ENCODE data around the gene IFNAR1.

GRCh38 chr21:33334191-33334590 is 9.4 kb downstream of the IFNAR1 start:
- TF ChIP-seq CTCF (IDR thresholded peaks at IDR 0.05; ENCODE audit: extremely low read depth in 1 of 2, insufficient read depth in 1 of 2, low read depth in 1 of 2, low read length in 2 of 2) (no peak), EZH2 (IDR thresholded peaks at IDR 0.05; ENCODE audit: borderline replicate concordance, low read depth, low read length, severe bottlenecking) (no peak), POLR2A (IDR thresholded peaks at IDR 0.05; ENCODE audit: low read depth, low read length) (no peak), POLR2AphosphoS5 (IDR thresholded peaks at IDR 0.05; ENCODE audit: insufficient read depth, low read depth, low read length) (no peak), JUN (IDR thresholded peaks at IDR 0.05; ENCODE audit: borderline replicate concordance, insufficient read depth, insufficient read length, low read depth) (no peak), MAX (IDR thresholded peaks at IDR 0.05; ENCODE audit: insufficient read depth, insufficient read length) (no peak), GATA2 (IDR thresholded peaks at IDR 0.05; ENCODE audit: insufficient read depth, insufficient read length, low read depth, low read length) (no peak), FOS (IDR thresholded peaks at IDR 0.05; ENCODE audit: borderline replicate concordance, insufficient read depth, low read length) (no peak)
